ENCODE data around the gene LIF. TPM values are rescaled to one million over a fixed set of nuclear protein-coding genes. Genes with fewer than 3 reads are reported as not detected.

Gene LIF
- total RNA-seq, 2 experiments from 2014 or later: 0.06 TPM; not detected in 1

- Histone ChIP-seq H3K79me2 (ENCODE audit: insufficient read depth, low read depth, low read length) (no peaks in the 10 kb centered on the region), H3K4me2 (ENCODE audit: low read length) (no peak overlapping the region), H3K9me2 (ENCODE audit: insufficient read depth, low read length) (no peaks in the 10 kb centered on the region), H3K4me3 (ENCODE audit: low read depth, low read length, poor library complexity, severe bottlenecking) (no peak overlapping the region), H3K9me3 (ENCODE audit: low read length) (no peaks in the 10 kb centered on the region), H4K20me1 (ENCODE audit: insufficient read depth, low read length) (no peaks in the 10 kb centered on the region), H3K36me3 (ENCODE audit: insufficient read depth, low read length) (0 out of 2 replicates have a peak, but pooled peaks cover 5% of the 10 kb centered on the region), H3K4me1 (ENCODE audit: insufficient read depth, low read length, poor library complexity, severe bottlenecking) (peaks cover 31% of the 10 kb centered on the region), H3K27ac (ENCODE audit: low read depth, low read length, poor library complexity, severe bottlenecking) (no peak overlapping the region), H2AFZ (ENCODE audit: low read length) (no peak overlapping the region)
- CTCF ChIA-PET (ENCODE audit: unreplicated experiment): interaction anchor here (0.9 to 2.2 kb wide), 10 partner anchors 18 to 140 kb away, joined by 5 to 11 read pairs (median 6); partner anchors contain the start of genes RNF215 and TBC1D10A
- DNase-seq (ENCODE audit: low spot score): peak; percentile 73
- BruUV-seq (replicated peaks): no TSS peak
- TF ChIP-seq CTCF (conservative IDR thresholded peaks at IDR 0.05; ENCODE audit: low read length) (peak; percentile 90), EZH2phosphoT487 (IDR thresholded peaks at IDR 0.05; ENCODE audit: borderline replicate concordance, low read depth, low read length) (no peak)
- intact Hi-C loops (cut with micrococcal nuclease; ENCODE audit: unreplicated experiment): loop anchor here (1.0 to 10.0 kb wide), 7 partner anchors 24 to 198 kb away; partner anchors contain the start of genes RNF215 and SF3A1
- POLR2A ChIA-PET: interaction anchor here (3.3 kb wide), 1 partner anchor 16 kb away, joined by 14 read pairs; no protein-coding TSS in a partner anchor
These were observed 40.5 kb upstream of the LIF start for GRCh38 chr22:30286813-30287647.

- TF ChIP-seq EZH2phosphoT487 (IDR thresholded peaks at IDR 0.05; ENCODE audit: borderline replicate concordance, low read depth, low read length): no peak
- no TSS peak for BruUV-seq (replicated peaks)
- Histone ChIP-seq H3K9me2 (ENCODE audit: insufficient read depth, low read length) (no peaks in the 10 kb centered on the region), H3K4me3 (ENCODE audit: low read depth, low read length, poor library complexity, severe bottlenecking) (no peak overlapping the region), H2AFZ (ENCODE audit: low read length) (no peak overlapping the region), H3K27ac (ENCODE audit: low read depth, low read length, poor library complexity, severe bottlenecking) (no peak overlapping the region), H3K9me3 (ENCODE audit: low read length) (no peaks in the 10 kb centered on the region), H3K4me1 (ENCODE audit: insufficient read depth, low read length, poor library complexity, severe bottlenecking) (peaks cover 29% of the 10 kb centered on the region), H3K79me2 (ENCODE audit: insufficient read depth, low read depth, low read length) (no peaks in the 10 kb centered on the region), H4K20me1 (ENCODE audit: insufficient read depth, low read length) (no peaks in the 10 kb centered on the region), H3K4me2 (ENCODE audit: low read length) (no peak overlapping the region), H3K36me3 (ENCODE audit: insufficient read depth, low read length) (0 out of 2 replicates have a peak, but pooled peaks cover 2% of the 10 kb centered on the region)
- POLR2A ChIA-PET: interaction anchor here (0.6 kb wide), 1 partner anchor 16 kb away, joined by 4 read pairs; no protein-coding TSS in a partner anchor
- intact Hi-C loops (cut with micrococcal nuclease; ENCODE audit: unreplicated experiment): loop anchor here (10.0 kb wide), 1 partner anchor 198 kb away; no protein-coding TSS in a partner anchor
- no peak for DNase-seq (ENCODE audit: low spot score)
- CTCF ChIA-PET (ENCODE audit: unreplicated experiment): interaction anchor here (0.7 kb wide), 1 partner anchor 70 kb away, joined by 3 read pairs; the partner anchor contains the start of genes CCDC157 and SF3A1
These were observed 39.8 kb upstream of the LIF start for GRCh38 chr22:30286331-30286730.

- intact Hi-C loops (cut with micrococcal nuclease; ENCODE audit: unreplicated experiment): loop anchor here (10.0 kb wide), 1 partner anchor 199 kb away; no protein-coding TSS in a partner anchor
These were observed 39.3 kb upstream of the LIF start for GRCh38 chr22:30285846-30286200.

More at GRCh38 chr22:30285846-30286200, 39.3 kb upstream of the LIF start:
- no peaks in the 10 kb centered on the region for H3K36me3 ChIP-seq (ENCODE audit: insufficient read depth, low read length)
- no peak for TF ChIP-seq CTCF (conservative IDR thresholded peaks at IDR 0.05; ENCODE audit: low read length)
- TF ChIP-seq EZH2phosphoT487 (IDR thresholded peaks at IDR 0.05; ENCODE audit: borderline replicate concordance, low read depth, low read length): no peak
- no peaks in the 10 kb centered on the region for H3K9me3 ChIP-seq (ENCODE audit: low read length)
- H3K79me2 ChIP-seq (ENCODE audit: insufficient read depth, low read depth, low read length): no peaks in the 10 kb centered on the region
- no peaks in the 10 kb centered on the region for H3K9me2 ChIP-seq (ENCODE audit: insufficient read depth, low read length)
- no TSS peak for BruUV-seq (replicated peaks)
- no peak for DNase-seq (ENCODE audit: low spot score)
- no peak overlapping the region for H2AFZ ChIP-seq (ENCODE audit: low read length)
- H3K4me1 ChIP-seq (ENCODE audit: insufficient read depth, low read length, poor library complexity, severe bottlenecking): peaks cover 24% of the 10 kb centered on the region
- POLR2A ChIA-PET: interaction anchor here (0.6 kb wide), 1 partner anchor 16 kb away, joined by 4 read pairs; no protein-coding TSS in a partner anchor
- CTCF ChIA-PET (ENCODE audit: unreplicated experiment): interaction anchor here (0.6 to 0.7 kb wide), 2 partner anchors 71 to 105 kb away, joined by 3 to 4 read pairs; partner anchors contain the start of genes CCDC157 and SF3A1
- H3K4me3 ChIP-seq (ENCODE audit: low read depth, low read length, poor library complexity, severe bottlenecking): no peak overlapping the region
- H3K4me2 ChIP-seq (ENCODE audit: low read length): no peak overlapping the region
- H4K20me1 ChIP-seq (ENCODE audit: insufficient read depth, low read length): no peaks in the 10 kb centered on the region
- no peak overlapping the region for H3K27ac ChIP-seq (ENCODE audit: low read depth, low read length, poor library complexity, severe bottlenecking)

All from OCI-LY7 (cell line).